Measurements from ENCODE around the gene TTC28. TPM values are rescaled to one million over a fixed set of nuclear protein-coding genes. Genes with fewer than 3 reads are reported as not detected.

TTC28 gene
- total RNA-seq, 4 donors from 2014 or later = 35.1 to 138 (median 50.8) TPM

DNA sequence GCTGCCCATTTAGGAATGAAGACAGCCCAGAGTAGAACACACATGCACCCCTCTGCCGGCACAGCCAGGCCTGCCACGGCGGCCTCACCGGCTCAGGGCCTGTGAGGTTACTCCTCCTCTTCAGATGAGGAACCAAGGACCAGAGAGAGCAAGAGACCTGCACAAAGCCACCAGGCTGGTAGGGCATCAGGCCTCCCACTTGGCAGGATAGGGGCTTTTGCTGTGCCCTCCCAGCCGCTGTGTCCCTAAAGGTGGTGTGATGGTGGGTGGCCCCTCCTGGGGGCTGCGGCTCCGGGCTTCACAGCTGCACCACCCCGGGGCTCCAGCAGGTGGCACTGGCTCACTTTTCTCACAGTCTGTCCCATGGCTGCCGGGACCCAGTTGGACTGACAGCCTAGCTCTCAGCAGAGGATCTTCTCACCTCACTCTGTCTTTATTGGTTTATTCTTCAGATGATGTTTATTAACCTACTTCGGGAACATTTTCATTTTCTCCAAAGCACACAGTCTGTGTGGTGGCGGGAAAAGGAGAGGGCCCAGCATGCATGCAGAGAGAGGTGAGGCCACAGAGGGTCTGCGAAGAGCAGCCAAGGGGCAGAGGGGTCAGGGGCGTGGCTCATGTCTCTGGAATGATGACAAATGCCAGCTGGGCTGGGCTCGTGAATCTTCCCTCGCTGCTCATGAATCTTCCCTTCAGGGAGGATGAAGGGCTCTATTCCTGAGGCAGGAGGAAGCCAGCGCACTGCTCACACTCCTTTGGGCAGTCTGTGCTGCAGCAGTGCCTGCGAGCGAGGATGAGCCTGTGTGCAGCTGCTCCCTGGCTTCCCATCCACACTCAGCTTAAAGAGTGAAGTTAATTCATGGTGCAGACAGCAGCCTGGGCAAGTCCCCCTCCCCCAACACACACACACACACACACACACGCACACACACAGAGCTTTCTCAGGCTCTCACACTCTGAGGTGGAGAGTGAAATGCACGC is 659.5 kb downstream of the TTC28 start:
- Histone ChIP-seq H3K27me3 (no peaks in the 10 kb centered on the region), H3K9me3 (no peaks in the 10 kb centered on the region), H3K4me1 (peaks cover 0 to 26% (median 13%) of the 10 kb centered on the region in 3 donors), H3K4me3 (no peak overlapping the region), H3K36me3 (no peaks in the 10 kb centered on the region), H3K27ac (peak overlapping the region in 3 of 4 donors; percentile 34 to 54 (median 35))
- whole genome bisulfite sequencing, 2 donors (ENCODE audit: low coverage in 1 of 2) = 31 to 40% methylated on average over 2 to 8 of the region's 20 CpGs
- ATAC-seq = peak; percentile 78
- TF ChIP-seq POLR2AphosphoS5 (IDR thresholded peaks at IDR 0.05) = no peak
- TF ChIP-seq CTCF (IDR thresholded peaks at IDR 0.05) = peak in 3 of 4 experiments; percentile 90 to 97 (median 95)

DNA sequence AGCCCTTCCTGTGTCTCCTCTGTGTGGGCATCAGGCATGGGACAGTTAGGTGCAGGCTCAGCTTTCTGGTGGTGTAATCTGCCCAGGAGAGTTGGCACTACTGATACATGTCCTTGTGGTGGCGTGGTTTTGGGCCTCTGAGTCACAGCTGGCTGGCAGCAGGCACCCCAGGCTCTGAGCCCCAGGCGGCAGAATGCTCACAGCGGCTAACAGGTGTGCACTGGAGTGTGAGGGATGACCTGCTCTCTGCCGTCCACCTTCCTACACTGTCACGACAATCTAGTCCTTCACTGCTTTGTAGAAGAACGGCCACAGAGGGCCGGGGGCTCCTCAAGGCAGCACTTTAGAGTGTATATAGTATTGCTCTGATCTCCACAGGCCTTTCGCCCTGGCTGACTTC is 660.3 kb downstream of the TTC28 start:
- TF ChIP-seq CTCF (IDR thresholded peaks at IDR 0.05) = no peak
- TF ChIP-seq POLR2A (IDR thresholded peaks at IDR 0.05) = no peak
- TF ChIP-seq POLR2AphosphoS5 (IDR thresholded peaks at IDR 0.05) = no peak
- no peak for TF ChIP-seq EP300 (IDR thresholded peaks at IDR 0.05)
- no peaks in the 10 kb centered on the region for H3K9me3 ChIP-seq
- ATAC-seq = no peak
- H3K36me3 ChIP-seq = peaks cover 0 to 4% of the 10 kb centered on the region in 2 donors
- no peak overlapping the region for H3K27ac ChIP-seq
- no peaks in the 10 kb centered on the region for H3K27me3 ChIP-seq
- 97% methylated on average over 5 of the region's 8 CpGs; no CpG with 5 or more reads in 1 of the 2 donors for WGBS, 2 donors (ENCODE audit: low coverage in 1 of 2)
- H3K4me1 ChIP-seq = peaks cover 0 to 26% (median 13%) of the 10 kb centered on the region in 3 donors
- no peak overlapping the region for H3K4me3 ChIP-seq

DNA sequence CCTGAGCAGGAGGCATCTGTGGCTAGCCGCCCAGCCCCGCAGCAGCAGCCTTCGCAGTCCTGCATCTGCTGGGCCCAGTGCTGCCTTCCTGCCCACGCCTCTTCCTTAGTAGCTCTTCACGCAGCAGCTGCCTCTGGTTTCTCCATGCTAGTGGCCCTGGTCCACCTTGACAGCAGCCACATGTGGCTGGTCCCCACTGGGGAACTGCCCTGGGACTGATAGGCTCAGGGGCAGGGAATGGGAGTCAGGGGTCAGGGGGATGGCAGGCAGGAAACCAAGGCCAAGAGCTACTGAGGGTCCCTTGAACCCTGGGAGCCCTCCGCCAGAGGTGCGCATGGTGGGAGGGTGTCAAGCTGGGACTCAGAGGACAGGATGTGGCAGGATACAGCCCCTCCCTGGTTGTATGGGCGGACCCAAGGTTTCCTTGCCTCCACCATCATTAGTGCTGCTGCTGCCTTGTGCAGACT is 661.1 kb downstream of the TTC28 start:
- no peak for ATAC-seq
- Histone ChIP-seq H3K36me3 (peaks cover 0 to 13% of the 10 kb centered on the region in 2 donors), H3K27me3 (no peaks in the 10 kb centered on the region), H3K27ac (no peak overlapping the region), H3K4me1 (peaks cover 0 to 26% (median 13%) of the 10 kb centered on the region in 3 donors), H3K9me3 (no peaks in the 10 kb centered on the region), H3K4me3 (no peak overlapping the region)
- 93 to 94% methylated on average over 3 to 8 of the region's 8 CpGs for WGBS, 2 donors (ENCODE audit: low coverage in 1 of 2)
- TF ChIP-seq CTCF (IDR thresholded peaks at IDR 0.05) (no peak), POLR2A (IDR thresholded peaks at IDR 0.05) (no peak), POLR2AphosphoS5 (IDR thresholded peaks at IDR 0.05) (no peak), EP300 (IDR thresholded peaks at IDR 0.05) (no peak)

GRCh38 chr22:28017859-28018258 is 661.8 kb downstream of the TTC28 start:
- Histone ChIP-seq H3K4me3 (no peak overlapping the region), H3K4me1 (peaks cover 0 to 26% (median 13%) of the 10 kb centered on the region in 3 donors), H3K27ac (no peak overlapping the region), H3K9me3 (no peaks in the 10 kb centered on the region), H3K36me3 (peaks cover 0 to 19% of the 10 kb centered on the region in 2 donors), H3K27me3 (no peaks in the 10 kb centered on the region)
- WGBS, 2 donors (ENCODE audit: low coverage in 1 of 2) = 93% methylated on average over 3 of the region's 4 CpGs; no CpG with 5 or more reads in 1 of the 2 donors
- TF ChIP-seq POLR2AphosphoS5 (IDR thresholded peaks at IDR 0.05) (no peak), POLR2A (IDR thresholded peaks at IDR 0.05) (no peak), EP300 (IDR thresholded peaks at IDR 0.05) (no peak), CTCF (IDR thresholded peaks at IDR 0.05) (no peak)
- ATAC-seq = no peak

DNA sequence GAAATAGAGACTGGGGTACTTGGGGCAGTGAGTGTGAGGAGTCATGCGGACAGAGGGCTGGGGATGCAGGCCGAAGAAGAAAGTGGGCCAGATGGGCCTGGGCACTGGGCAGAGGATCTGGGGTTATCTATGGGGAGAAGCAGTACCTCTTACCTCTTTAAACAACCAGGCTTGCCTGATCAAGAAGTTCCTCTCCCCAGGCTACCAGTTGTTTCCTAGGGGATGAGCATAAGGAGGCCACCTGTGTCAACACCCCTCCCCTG is 662.2 kb downstream of the TTC28 start:
- Histone ChIP-seq H3K36me3 (peaks cover 0 to 23% of the 10 kb centered on the region in 2 donors), H3K27me3 (no peaks in the 10 kb centered on the region), H3K4me3 (no peak overlapping the region), H3K27ac (no peak overlapping the region), H3K9me3 (no peaks in the 10 kb centered on the region), H3K4me1 (peaks cover 0 to 26% (median 13%) of the 10 kb centered on the region in 3 donors)
- WGBS, 2 donors (ENCODE audit: low coverage in 1 of 2) = 92 to 100% methylated on average over 2 of the region's 2 CpGs
- TF ChIP-seq POLR2AphosphoS5 (IDR thresholded peaks at IDR 0.05) (no peak), POLR2A (IDR thresholded peaks at IDR 0.05) (no peak), CTCF (IDR thresholded peaks at IDR 0.05) (no peak), EP300 (IDR thresholded peaks at IDR 0.05) (no peak)
- no peak for ATAC-seq

All from gastroesophageal sphincter (tissue), 4 donors.